H1 (cell line): ENCODE data around the gene KRT83. TPM values are rescaled to one million over a fixed set of nuclear protein-coding genes. Genes with fewer than 3 reads are reported as not detected.

Source experiments
- CTCF ChIA-PET: fragments of 300-600 bp; sonication (Branson Sonifier 250); formaldehyde crosslinking; loops from one replicate; lab custom pipeline; 2021; ENCODE audit not compliant: partially characterized antibody; lab: Charles Lee
- POLR2A ChIA-PET: fragments of 300-600 bp; sonication (Branson Sonifier 250); formaldehyde crosslinking; loops from one replicate; lab custom pipeline; 2021; ENCODE audit warnings: inconsistent platforms; ENCODE audit not compliant: partially characterized antibody; lab: Charles Lee
- DNase-seq, 2 experiments: peaks; one replicate each; pipeline versions ENCODE4 v3.0.0 to v3.0.0-alpha.2; 2010 to 2022; ENCODE audit warnings: low spot score in 2 of 2, low read depth in 1 of 2, mixed read lengths in 1 of 2
- FAIRE-seq: peaks from 2 replicates; lab custom pipeline; 2011; peaks lifted over from hg19 to GRCh38; lab: Jason Lieb, UNC
- H2AFZ ChIP-seq: 2 replicates; pipeline ENCODE4 v1.8.1; 2012; ENCODE audit warnings: low read length, inconsistent platforms
- H2AK5ac ChIP-seq: 2 replicates; pipeline ENCODE4 v1.6.1; 2013; ENCODE audit warnings: low read depth, low read length
- H2BK120ac ChIP-seq: replicated peaks from 2 replicates; pipeline ENCODE3; 2013; ENCODE audit warnings: low read depth, low read length, inconsistent platforms
- H2BK12ac ChIP-seq: 2 replicates; pipeline ENCODE4 v1.6.1; 2013; ENCODE audit warnings: low read depth, low read length
- H2BK15ac ChIP-seq: 2 replicates; pipeline ENCODE4 v1.6.1; 2013; ENCODE audit warnings: low read length
- H2BK20ac ChIP-seq: 2 replicates; pipeline ENCODE4 v1.6.1; 2013; ENCODE audit warnings: low read length
- H2BK5ac ChIP-seq: 2 replicates; pipeline ENCODE4 v1.6.1; 2013; ENCODE audit warnings: low read depth, low read length
- H3K14ac ChIP-seq: 2 replicates; pipeline ENCODE4 v1.6.1; 2013; ENCODE audit warnings: inconsistent platforms; ENCODE audit not compliant: insufficient read length
- H3K18ac ChIP-seq: 2 replicates; pipeline ENCODE4 v1.6.1; 2013; ENCODE audit warnings: low read length; ENCODE audit errors: extremely low read depth
- H3K23ac ChIP-seq: 2 replicates; pipeline ENCODE4 v1.6.1; 2013; ENCODE audit warnings: inconsistent platforms; ENCODE audit not compliant: insufficient read length
- H3K23me2 ChIP-seq: 2 replicates; pipeline ENCODE4 v1.6.1; 2013; ENCODE audit warnings: low read depth, low read length
- H3K27ac ChIP-seq: 2 replicates; pipeline ENCODE4 v1.6.1; 2011; ENCODE audit warnings: low read depth, low read length, inconsistent platforms
- H3K27me3 ChIP-seq, 4 experiments: replicated peaks in 1 of 4; 1 replicate in 1 of 4; 2 replicates in 3 of 4; pipeline versions ENCODE4 v1.6.1 to v1.8.1; 2011 to 2013; ENCODE audit warnings: low read length in 3 of 4, mild to moderate bottlenecking in 3 of 4, inconsistent platforms in 2 of 4, mixed read lengths in 2 of 4, moderate library complexity in 1 of 4; ENCODE audit not compliant: control insufficient read depth in 3 of 4, insufficient read depth in 3 of 4; ENCODE audit errors: extremely low read depth in 1 of 4
- H3K36me3 ChIP-seq, 4 experiments: 2 replicates each; pipeline versions ENCODE4 v1.6.1 to v1.8.1; 2011 to 2013; ENCODE audit warnings: mild to moderate bottlenecking in 4 of 4, low read length in 3 of 4, moderate library complexity in 2 of 4, control low read depth in 1 of 4, inconsistent platforms in 1 of 4; ENCODE audit not compliant: insufficient read depth in 4 of 4, control insufficient read depth in 2 of 4
- H3K4ac ChIP-seq: replicated peaks from 2 replicates; pipeline ENCODE3; 2013; ENCODE audit warnings: low read length, low read depth, mixed read lengths, inconsistent platforms; ENCODE audit not compliant: insufficient read length
- H3K4me1 ChIP-seq, 4 experiments: replicated peaks in 1 of 4; 1 replicate in 1 of 4; 2 replicates in 3 of 4; pipeline versions ENCODE4 v1.6.1 to v1.8.1; 2011 to 2013; ENCODE audit warnings: low read length in 3 of 4, inconsistent platforms in 2 of 4, mixed read lengths in 1 of 4; ENCODE audit not compliant: insufficient read depth in 4 of 4, control insufficient read depth in 3 of 4
- H3K4me2 ChIP-seq, 2 experiments: 2 replicates each; pipeline versions ENCODE4 v1.6.1 to v1.8.1; 2011 to 2013; ENCODE audit warnings: low read depth in 2 of 2, low read length in 2 of 2, control low read depth in 1 of 2, inconsistent platforms in 1 of 2, mild to moderate bottlenecking in 1 of 2; ENCODE audit not compliant: insufficient read depth in 1 of 2
- H3K4me3 ChIP-seq, 4 experiments: fragments of 200-600, 300-600 bp in 1 of 4; sonication (generic), shearing (Covaris generic), sonication (Bioruptor Twin) in 1 of 4; 2 replicates each; pipeline versions ENCODE4 v1.5.1 to v1.8.1; 2011 to 2016; ENCODE audit warnings: low read length in 4 of 4, low read depth in 3 of 4, control low read depth in 2 of 4, inconsistent platforms in 2 of 4, mild to moderate bottlenecking in 2 of 4, mixed read lengths in 1 of 4, moderate library complexity in 1 of 4; ENCODE audit not compliant: insufficient read depth in 2 of 4; ENCODE audit errors: extremely low read depth in 1 of 4
- H3K56ac ChIP-seq: replicated peaks from 2 replicates; pipeline ENCODE3; 2013; ENCODE audit warnings: low read depth, mild to moderate bottlenecking, mixed read lengths, low read length, inconsistent platforms; ENCODE audit not compliant: insufficient read length
- H3K79me1 ChIP-seq: 2 replicates; pipeline ENCODE4 v1.6.1; 2013; ENCODE audit warnings: low read depth, low read length, control low read depth
- H3K79me2 ChIP-seq, 2 experiments: 2 replicates each; pipeline versions ENCODE4 v1.6.1 to v1.8.1; 2012 to 2013; ENCODE audit warnings: low read length in 2 of 2, mild to moderate bottlenecking in 2 of 2, inconsistent platforms in 1 of 2; ENCODE audit not compliant: insufficient read depth in 2 of 2, control insufficient read depth in 1 of 2
- H3K9ac ChIP-seq, 4 experiments: replicated peaks in 1 of 4; 1 replicate in 1 of 4; 2 replicates in 3 of 4; pipeline versions ENCODE4 v1.6.1 to v1.8.1; 2011 to 2013; ENCODE audit warnings: low read depth in 3 of 4, low read length in 3 of 4, control low read depth in 2 of 4, mild to moderate bottlenecking in 2 of 4, moderate library complexity in 2 of 4, inconsistent platforms in 1 of 4; ENCODE audit errors: extremely low read depth in 1 of 4
- H3K9me3 ChIP-seq, 2 experiments: 2 replicates each; pipeline versions ENCODE4 v1.6.1 to v1.8.1; 2012 to 2013; ENCODE audit warnings: mild to moderate bottlenecking in 2 of 2, moderate library complexity in 2 of 2, control low read depth in 1 of 2, inconsistent platforms in 1 of 2, low read depth in 1 of 2, low read length in 1 of 2, mixed read lengths in 1 of 2; ENCODE audit not compliant: insufficient read depth in 2 of 2
- H4K20me1 ChIP-seq, 2 experiments: replicated peaks in 1 of 2; 2 replicates each; pipeline versions ENCODE3 to v1.8.1; 2011 to 2013; ENCODE audit warnings: inconsistent platforms in 2 of 2, low read length in 2 of 2, mild to moderate bottlenecking in 1 of 2; ENCODE audit not compliant: insufficient read depth in 2 of 2, control insufficient read depth in 1 of 2
- H4K5ac ChIP-seq: 2 replicates; pipeline ENCODE4 v1.6.1; 2013; ENCODE audit warnings: low read length, low read depth, mixed read lengths, inconsistent platforms; ENCODE audit not compliant: insufficient read length
- H4K8ac ChIP-seq: 2 replicates; pipeline ENCODE4 v1.8.0; 2013; ENCODE audit warnings: mild to moderate bottlenecking, moderate library complexity, low read length, inconsistent platforms; ENCODE audit not compliant: insufficient read depth; ENCODE audit errors: extremely low read depth
- H4K91ac ChIP-seq: replicated peaks from 2 replicates; pipeline ENCODE3; 2013; ENCODE audit warnings: low read length, mixed read lengths, inconsistent platforms; ENCODE audit not compliant: insufficient read length
- ASH2L ChIP-seq: fragments of 200-600, 300-600 bp; sonication (generic); IDR thresholded peaks from one replicate; pipeline ENCODE4 v1.7.1; 2017; ENCODE audit warnings: low read length
- BCL11A ChIP-seq, 2 experiments: IDR thresholded peaks; one replicate each; pipeline ENCODE4 v1.6.1; 2011; ENCODE audit warnings: low read depth in 2 of 2, low read length in 2 of 2, mild to moderate bottlenecking in 2 of 2
- SIRT6 ChIP-seq: IDR thresholded peaks from one replicate; pipeline ENCODE4 v1.7.1; 2012; ENCODE audit warnings: low read length, inconsistent platforms
- SP2 ChIP-seq: IDR thresholded peaks from 2 replicates; pipeline ENCODE4 v1.6.1; 2012; ENCODE audit warnings: mild to moderate bottlenecking, low read length, inconsistent platforms
- USF2 ChIP-seq: IDR thresholded peaks from 2 replicates; pipeline ENCODE4 v1.6.1; 2011; ENCODE audit warnings: low read length, improper control_type of control experiment
- WGBS, 2 experiments: shearing (Covaris generic) in 1 of 2; methylation state at CpG; one replicate each; pipeline versions ENCODE4 v1.1.6 to v1.1.7; 2013 to 2015; ENCODE audit warnings: low lambda C conversion rate in 2 of 2, mixed read lengths in 2 of 2, inconsistent platforms in 1 of 2, low coverage in 1 of 2, missing lambda C conversion rate in 1 of 2; ENCODE audit not compliant: insufficient replicate concordance in 2 of 2, insufficient coverage in 1 of 2, insufficient read length in 1 of 2; ENCODE audit errors: extremely low coverage in 1 of 2, missing lambda C conversion rate in 1 of 2; 5-methylcytosine and 5-hydroxymethylcytosine counted together
- polyA plus RNA-seq, 7 experiments: library from polyadenylated mRNA; depleted of rRNA in 3 of 7; stranded (reverse) in 5 of 7; unstranded in 2 of 7; fragments of >200 nt in 5 of 7; fragments of 200-250 nt in 2 of 7; gene quantifications; 1 replicate in 5 of 7; 2 replicates in 1 of 7; 4 replicates in 1 of 7; pipeline versions ENCODE4 v1.2.1 to v1.2.3, GENCODE V29; 2011 to 2013; ENCODE audit warnings: missing spikeins in 2 of 7, mixed read lengths in 2 of 7
- total RNA-seq: library from RNA; stranded (reverse); fragmentation: NEBNext Ultra II Directional; extraction: Animal tissue kit (Norgen Biotek cat#: 25700); gene quantifications from 2 replicates; pipeline ENCODE4 v1.2.1, GENCODE V29; 2021

KRT83 gene
- total and polyA plus RNA-seq, 2 of the 8 experiments (the other 6 are each of a cell fraction or from before 2014, with no cell fraction given), result not detected

GRCh38 chr12:52338241-52338960 is 17.2 kb upstream of the KRT83 start:
- H2AK5ac ChIP-seq, result no peak overlapping the region
- no peaks in the 10 kb centered on the region for H3K23me2 ChIP-seq
- H3K23ac ChIP-seq, result no peak overlapping the region
- no peaks in the 10 kb centered on the region for H3K27me3 ChIP-seq
- DNase-seq, result no peak
- no peaks in the 10 kb centered on the region for H3K36me3 ChIP-seq
- no peak overlapping the region for H3K14ac ChIP-seq
- no peak overlapping the region for H3K56ac ChIP-seq
- H2AFZ ChIP-seq, result 0 out of 2 replicates have a peak overlapping the region, but pooled peaks have one; percentile 16
- H4K91ac ChIP-seq, result no peak overlapping the region
- ChIA-PET CTCF (interaction anchor here (1.0 to 10.9 kb wide), 13 partner anchors 10 to 532 kb away, joined by 3 to 126 read pairs (median 5); no protein-coding TSS in a partner anchor), POLR2A (no interaction called here)
- H3K79me2 ChIP-seq, result no peaks in the 10 kb centered on the region
- FAIRE-seq, result no peak
- TF ChIP-seq USF2, result no peak
- no peak for TF ChIP-seq SIRT6
- no peak for TF ChIP-seq BCL11A (IDR thresholded peaks at IDR 0.05; ENCODE audit: low read depth in 2 of 2, low read length in 2 of 2)
- TF ChIP-seq SP2, result no peak
- TF ChIP-seq ASH2L, result no peak
- H3K79me1 ChIP-seq, result no peaks in the 10 kb centered on the region
- 86% methylated on average over 10 of the region's 10 CpGs; no CpG with 5 or more reads in 1 of the 2 experiments for WGBS, 2 experiments
- no peaks in the 10 kb centered on the region for H3K9me3 ChIP-seq
- H3K9ac ChIP-seq, result no peak overlapping the region
- no peak overlapping the region for H3K4me2 ChIP-seq
- H2BK5ac ChIP-seq, result 0 out of 2 replicates have a peak overlapping the region, but pooled peaks have one; percentile 63
- H4K5ac ChIP-seq, result no peak overlapping the region
- no peak overlapping the region for H4K8ac ChIP-seq
- H4K20me1 ChIP-seq, result no peaks in the 10 kb centered on the region
- no peak overlapping the region for H2BK15ac ChIP-seq
- H3K18ac ChIP-seq, result no peak overlapping the region; the same call in 1 of the 2 replicates
- no peak overlapping the region for H3K4me3 ChIP-seq
- no peak overlapping the region for H3K27ac ChIP-seq
- H2BK12ac ChIP-seq, result no peak overlapping the region
- no peak overlapping the region for H2BK120ac ChIP-seq
- H3K4ac ChIP-seq, result no peak overlapping the region
- peaks cover 0 to 3% (median 0%) of the 10 kb centered on the region in 4 experiments; a peak in 1 of 7 replicates for H3K4me1 ChIP-seq
- no peak overlapping the region for H2BK20ac ChIP-seq
